ENCODE results near the gene CFAP410.

Gene CFAP410

GRCh38 chr21:44338971-44339910 is at the start of gene CFAP410:
CFAP410 (minus strand) TSS chr21:44339390; CDS start chr21:44339194, 196 bp downstream.
- Histone ChIP-seq H3K36me3 (ENCODE audit: control insufficient read depth, insufficient read depth, low read length) (no peaks in the 10 kb centered on the region; the same call in 1 of the 2 replicates), H3K4me3 (replicated peaks; ENCODE audit: low read depth, low read length) (peak within 1 kb of the TSS; percentile 95), H3K27me3 (replicated peaks; ENCODE audit: control insufficient read depth, insufficient read depth, low read length) (no peaks in the 10 kb centered on the region)
- TF ChIP-seq CTCF (IDR thresholded peaks at IDR 0.05; ENCODE audit: insufficient read depth, low read length, poor library complexity, severe bottlenecking), result no peak
- peak; percentile 97 for DNase-seq (ENCODE audit: extremely low read depth, insufficient read length)

- Histone ChIP-seq H3K4me3 (replicated peaks; ENCODE audit: low read depth, low read length) (no peak overlapping the region), H3K36me3 (ENCODE audit: control insufficient read depth, insufficient read depth, low read length) (no peaks in the 10 kb centered on the region), H3K27me3 (replicated peaks; ENCODE audit: control insufficient read depth, insufficient read depth, low read length) (no peaks in the 10 kb centered on the region)
- no peak for TF ChIP-seq CTCF (IDR thresholded peaks at IDR 0.05; ENCODE audit: insufficient read depth, low read length, poor library complexity, severe bottlenecking)
- no peak for DNase-seq (ENCODE audit: extremely low read depth, insufficient read length)
Observed at GRCh38 chr21:44384968-44385367, 45.8 kb upstream of the CFAP410 start.

- H3K4me3 ChIP-seq (replicated peaks; ENCODE audit: low read depth, low read length), result no peak overlapping the region
- H3K27me3 ChIP-seq (replicated peaks; ENCODE audit: control insufficient read depth, insufficient read depth, low read length), result no peaks in the 10 kb centered on the region
- no peak for TF ChIP-seq CTCF (IDR thresholded peaks at IDR 0.05; ENCODE audit: insufficient read depth, low read length, poor library complexity, severe bottlenecking)
- no peaks in the 10 kb centered on the region; the same call in 1 of the 2 replicates for H3K36me3 ChIP-seq (ENCODE audit: control insufficient read depth, insufficient read depth, low read length)
- no peak for DNase-seq (ENCODE audit: extremely low read depth, insufficient read length)
Observed at GRCh38 chr21:44383216-44383615, 44.0 kb upstream of the CFAP410 start.

- no peak for DNase-seq (ENCODE audit: extremely low read depth, insufficient read length)
- Histone ChIP-seq H3K27me3 (replicated peaks; ENCODE audit: control insufficient read depth, insufficient read depth, low read length) (no peaks in the 10 kb centered on the region), H3K36me3 (ENCODE audit: control insufficient read depth, insufficient read depth, low read length) (no peaks in the 10 kb centered on the region; the same call in 1 of the 2 replicates), H3K4me3 (replicated peaks; ENCODE audit: low read depth, low read length) (no peak overlapping the region)
- TF ChIP-seq CTCF (IDR thresholded peaks at IDR 0.05; ENCODE audit: insufficient read depth, low read length, poor library complexity, severe bottlenecking), result no peak
Observed at GRCh38 chr21:44382536-44382935, 43.3 kb upstream of the CFAP410 start.

DNA sequence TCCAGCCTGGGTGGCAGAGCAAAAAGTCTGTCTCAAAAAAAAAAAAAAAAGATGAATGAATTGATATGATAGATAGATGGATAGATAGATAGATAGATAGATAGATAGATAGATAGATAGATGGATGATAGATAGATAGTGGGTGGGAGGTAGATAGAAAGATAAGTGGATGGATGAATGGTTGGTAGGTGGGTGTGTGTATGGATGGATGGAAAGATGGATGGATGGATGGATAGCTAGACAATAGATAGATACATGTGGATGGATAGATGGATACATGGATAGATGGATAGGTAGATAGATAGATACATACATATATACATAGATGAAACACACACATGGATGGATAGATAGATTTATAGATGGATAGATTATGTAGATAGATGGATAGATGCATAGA is 42.7 kb upstream of the CFAP410 start:
- TF ChIP-seq CTCF (IDR thresholded peaks at IDR 0.05; ENCODE audit: insufficient read depth, low read length, poor library complexity, severe bottlenecking), result no peak
- Histone ChIP-seq H3K27me3 (replicated peaks; ENCODE audit: control insufficient read depth, insufficient read depth, low read length) (no peaks in the 10 kb centered on the region), H3K4me3 (replicated peaks; ENCODE audit: low read depth, low read length) (no peak overlapping the region), H3K36me3 (ENCODE audit: control insufficient read depth, insufficient read depth, low read length) (no peaks in the 10 kb centered on the region; the same call in 1 of the 2 replicates)
- DNase-seq (ENCODE audit: extremely low read depth, insufficient read length), result no peak

Measured in GM06990 (cell line).